HFFc6 (cell line): ENCODE results near the gene LYPLA2. TPM values are rescaled to one million over a fixed set of nuclear protein-coding genes. Genes with fewer than 3 reads are reported as not detected.
"Not testable (repeated sequence)": the region's sequence is repeated elsewhere in the genome, so short reads cannot be mapped to it uniquely, and the experiment has no call there.

Source experiments
- DNase-seq: peaks from one replicate; pipeline ENCODE4 v3.0.0-alpha.2; 2018
- H3K27ac Mint-ChIP-seq: 2 replicates; pipeline ENCODE4 v1.8.0; 2020; ENCODE audit warnings: mild to moderate bottlenecking, mixed read lengths
- H3K27me3 Mint-ChIP-seq: 2 replicates; pipeline ENCODE4 v1.8.0; 2021; ENCODE audit warnings: mild to moderate bottlenecking, moderate library complexity, mixed read lengths; ENCODE audit not compliant: insufficient read depth
- H3K36me3 Mint-ChIP-seq: 2 replicates; pipeline ENCODE4 v1.8.0; 2021; ENCODE audit warnings: low read depth, mixed read lengths
- H3K4me1 Mint-ChIP-seq: 2 replicates; pipeline ENCODE4 v1.8.0; 2020; ENCODE audit warnings: low read depth, mixed read lengths
- H3K4me3 Mint-ChIP-seq: 2 replicates; pipeline ENCODE4 v1.8.0; 2020; ENCODE audit warnings: mild to moderate bottlenecking, moderate library complexity, mixed read lengths
- H3K9me3 Mint-ChIP-seq: 2 replicates; pipeline ENCODE4 v1.8.0; 2020; ENCODE audit warnings: mild to moderate bottlenecking, mixed read lengths
- CTCF ChIP-seq: fragments of 200-600 bp; sonication (generic); IDR thresholded peaks from 2 replicates; pipeline ENCODE4 v1.5.0; 2021; ENCODE audit warnings: antibody characterized with exemption, mild to moderate bottlenecking
- total RNA-seq, 6 experiments: library from RNA; stranded (reverse); fragmentation: NEBNext Ultra II Directional; extraction: Animal tissue kit (Norgen Biotek cat#: 25700); gene quantifications; 2 replicates in 1 of 6; 3 replicates in 5 of 6; pipeline ENCODE4 v1.2.3, GENCODE V29; 2021

LYPLA2 gene
- total RNA-seq, 6 experiments from 2014 or later, result 55.7 to 65.0 (median 59.8) TPM

- Mint-ChIP-seq H3K27ac (peak within 1 kb of the TSS; percentile 93), H3K4me1 (peaks cover 17% of the 10 kb centered on the region), H3K36me3 (peaks cover 4% of the 10 kb centered on the region; the same call in 1 of the 2 replicates), H3K4me3 (peak within 1 kb of the TSS; percentile 95), H3K9me3 (no peaks in the 10 kb centered on the region), H3K27me3 (peaks cover 4% of the 10 kb centered on the region)
- TF ChIP-seq CTCF, result no peak; the same call in 1 of the 2 replicates
- peak; percentile 90 for DNase-seq
Observed at GRCh38 chr1:23800400-23801337, 9.7 kb downstream of the LYPLA2 start, which contains the start of gene GALE. TSS of gene GALE (minus strand) at chr1:23800754. CDS start at chr1:23799007, 1,747 bp downstream.

- no peak for DNase-seq
Observed at GRCh38 chr1:23801338-23801748, 10.4 kb downstream of the LYPLA2 start.

GRCh38 chr1:23801876-23802275 is 10.9 kb downstream of the LYPLA2 start:
- H3K27ac Mint-ChIP-seq, result no peak overlapping the region
- peak overlapping the region; percentile 32; the same call in 1 of the 2 replicates for H3K4me3 Mint-ChIP-seq
- no peak for TF ChIP-seq CTCF
- no peak for DNase-seq
- peaks cover 4% of the 10 kb centered on the region for H3K27me3 Mint-ChIP-seq
- no peaks in the 10 kb centered on the region; the same call in 1 of the 2 replicates for H3K36me3 Mint-ChIP-seq
- H3K4me1 Mint-ChIP-seq, result peaks cover 17% of the 10 kb centered on the region
- no peaks in the 10 kb centered on the region for H3K9me3 Mint-ChIP-seq

More at GRCh38 chr1:23801338-23801748, 10.4 kb downstream of the LYPLA2 start:
- H3K9me3 Mint-ChIP-seq, result no peaks in the 10 kb centered on the region
- peaks cover 4% of the 10 kb centered on the region for H3K27me3 Mint-ChIP-seq
- TF ChIP-seq CTCF, result no peak
- H3K4me3 Mint-ChIP-seq, result peak overlapping the region; percentile 95
- H3K27ac Mint-ChIP-seq, result peak overlapping the region; percentile 38; the same call in 1 of the 2 replicates
- peaks cover 4% of the 10 kb centered on the region; the same call in 1 of the 2 replicates for H3K36me3 Mint-ChIP-seq
- peaks cover 17% of the 10 kb centered on the region for H3K4me1 Mint-ChIP-seq

GRCh38 chr1:23802809-23803342 is 11.9 kb downstream of the LYPLA2 start:
- H3K9me3 Mint-ChIP-seq, H3K4me3 Mint-ChIP-seq, H3K27me3 Mint-ChIP-seq, H3K27ac Mint-ChIP-seq, H3K36me3 Mint-ChIP-seq, DNase-seq: not testable (repeated sequence)
- peaks cover 23% of the 10 kb centered on the region for H3K4me1 Mint-ChIP-seq

GRCh38 chr1:23803674-23804073 is 12.7 kb downstream of the LYPLA2 start:
- TF ChIP-seq CTCF, result no peak
- H3K27ac Mint-ChIP-seq, result no peak overlapping the region
- peaks cover 23% of the 10 kb centered on the region for H3K4me1 Mint-ChIP-seq
- H3K4me3 Mint-ChIP-seq, result no peak overlapping the region
- no peaks in the 10 kb centered on the region for H3K9me3 Mint-ChIP-seq
- H3K36me3 Mint-ChIP-seq, result no peaks in the 10 kb centered on the region
- no peak for DNase-seq
- H3K27me3 Mint-ChIP-seq, result peaks cover 4% of the 10 kb centered on the region
